Measurements from ENCODE around the gene SERPINA4. TPM values are rescaled to one million over a fixed set of nuclear protein-coding genes. Genes with fewer than 3 reads are reported as not detected.

SERPINA4 gene
- total RNA-seq, 1 experiment from 2014 or later = 0.17 TPM

GRCh38 chr14:94593749-94594431, 32.6 kb downstream of the SERPINA4 start:
- POLR2A ChIA-PET = no interaction called here
- no peaks in the 10 kb centered on the region for H3K27me3 ChIP-seq (ENCODE audit: insufficient read depth, low read length)
- RAD21 ChIA-PET (ENCODE audit: low non-redundant PET in 1 of 2, low total read pairs in 2 of 2, uncharacterized antibody in 2 of 2, unreplicated experiment in 2 of 2) = no interaction called here
- no peaks in the 10 kb centered on the region for H4K20me1 ChIP-seq (ENCODE audit: insufficient read depth)
- H3K9ac ChIP-seq (ENCODE audit: low read length) = no peak overlapping the region
- no TSS peak for BruUV-seq (replicated peaks)
- no peak overlapping the region for H3K4me2 ChIP-seq (ENCODE audit: low read length)
- peaks cover 7 to 10% of the 10 kb centered on the region in 2 experiments for H3K4me1 ChIP-seq (ENCODE audit: control insufficient read depth in 1 of 2, insufficient read depth in 2 of 2, low read length in 2 of 2)
- ATAC-seq (no peak), DNase-seq (ENCODE audit: low read depth, low spot score) (no peak)
- no peak overlapping the region for H3K27ac ChIP-seq (ENCODE audit: low read depth, low read length)
- H3K4me3 ChIP-seq (replicated peaks in 1 of 2; ENCODE audit: low read depth in 1 of 2, low read length in 2 of 2) = no peak overlapping the region
- H2AFZ ChIP-seq (ENCODE audit: low read depth, low read length, poor library complexity, severe bottlenecking) = no peak overlapping the region
- H3K9me3 ChIP-seq (ENCODE audit: control insufficient read depth in 1 of 2, insufficient read depth in 1 of 2, low read depth in 1 of 2, low read length in 2 of 2) = no peaks in the 10 kb centered on the region
- H3K9me2 ChIP-seq (ENCODE audit: insufficient read depth) = no peaks in the 10 kb centered on the region
- H3K79me2 ChIP-seq (ENCODE audit: insufficient read depth, low read length) = no peaks in the 10 kb centered on the region
- TF ChIP-seq SRF (IDR thresholded peaks at IDR 0.05; ENCODE audit: low read depth) (no peak), CBX3 (IDR thresholded peaks at IDR 0.05; ENCODE audit: low read depth) (no peak), EZH2 (IDR thresholded peaks at IDR 0.05) (no peak), ZFX (IDR thresholded peaks at IDR 0.05) (no peak), SIN3A (IDR thresholded peaks at IDR 0.05; ENCODE audit: low read depth) (no peak)
- TF ChIP-seq, protein P1, sequence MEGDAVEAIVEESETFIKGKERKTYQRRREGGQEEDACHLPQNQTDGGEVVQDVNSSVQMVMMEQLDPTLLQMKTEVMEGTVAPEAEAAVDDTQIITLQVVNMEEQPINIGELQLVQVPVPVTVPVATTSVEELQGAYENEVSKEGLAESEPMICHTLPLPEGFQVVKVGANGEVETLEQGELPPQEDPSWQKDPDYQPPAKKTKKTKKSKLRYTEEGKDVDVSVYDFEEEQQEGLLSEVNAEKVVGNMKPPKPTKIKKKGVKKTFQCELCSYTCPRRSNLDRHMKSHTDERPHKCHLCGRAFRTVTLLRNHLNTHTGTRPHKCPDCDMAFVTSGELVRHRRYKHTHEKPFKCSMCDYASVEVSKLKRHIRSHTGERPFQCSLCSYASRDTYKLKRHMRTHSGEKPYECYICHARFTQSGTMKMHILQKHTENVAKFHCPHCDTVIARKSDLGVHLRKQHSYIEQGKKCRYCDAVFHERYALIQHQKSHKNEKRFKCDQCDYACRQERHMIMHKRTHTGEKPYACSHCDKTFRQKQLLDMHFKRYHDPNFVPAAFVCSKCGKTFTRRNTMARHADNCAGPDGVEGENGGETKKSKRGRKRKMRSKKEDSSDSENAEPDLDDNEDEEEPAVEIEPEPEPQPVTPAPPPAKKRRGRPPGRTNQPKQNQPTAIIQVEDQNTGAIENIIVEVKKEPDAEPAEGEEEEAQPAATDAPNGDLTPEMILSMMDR (IDR thresholded peaks at IDR 0.05 in 2 of 3, conservative IDR thresholded peaks at IDR 0.05 in 1 of 3; ENCODE audit: borderline replicate concordance in 1 of 3, insufficient read depth in 1 of 3, low read depth in 2 of 3, low read length in 2 of 3) = no peak
- CTCF ChIA-PET = no interaction called here
- intact Hi-C loops (cut with micrococcal nuclease) = no loop called here
- no peaks in the 10 kb centered on the region for H3K36me3 ChIP-seq (ENCODE audit: control insufficient read depth in 1 of 2, insufficient read depth in 2 of 2, low read length in 2 of 2)

DNA sequence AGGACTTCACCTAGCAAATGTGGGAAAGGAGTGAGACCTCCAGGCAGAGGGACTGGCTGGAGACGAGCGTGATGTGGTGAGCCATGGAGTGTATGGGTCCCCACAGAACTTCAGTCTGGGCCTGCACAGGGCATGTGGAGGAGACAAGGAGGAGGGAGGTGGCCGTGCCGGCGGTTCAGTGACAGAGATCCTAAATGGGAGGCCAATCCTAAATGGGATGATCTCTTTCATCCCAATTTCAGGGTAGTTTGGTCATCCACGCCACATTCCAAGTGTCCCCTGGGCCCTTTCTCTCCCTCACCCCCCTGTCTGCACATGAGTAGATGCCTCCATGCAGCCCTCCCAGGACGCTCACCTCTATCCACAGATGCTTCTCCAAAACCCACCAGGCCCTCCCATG, 33.2 kb downstream of the SERPINA4 start:
- Histone ChIP-seq H3K4me1 (ENCODE audit: control insufficient read depth in 1 of 2, insufficient read depth in 2 of 2, low read length in 2 of 2) (peaks cover 10 to 15% of the 10 kb centered on the region in 2 experiments), H3K27ac (ENCODE audit: low read depth, low read length) (no peak overlapping the region), H2AFZ (ENCODE audit: low read depth, low read length, poor library complexity, severe bottlenecking) (no peak overlapping the region), H3K4me3 (replicated peaks in 1 of 2; ENCODE audit: low read depth in 1 of 2, low read length in 2 of 2) (no peak overlapping the region), H3K4me2 (ENCODE audit: low read length) (no peak overlapping the region), H3K9me2 (ENCODE audit: insufficient read depth) (no peaks in the 10 kb centered on the region), H4K20me1 (ENCODE audit: insufficient read depth) (no peaks in the 10 kb centered on the region), H3K36me3 (ENCODE audit: control insufficient read depth in 1 of 2, insufficient read depth in 2 of 2, low read length in 2 of 2) (no peaks in the 10 kb centered on the region), H3K9me3 (ENCODE audit: control insufficient read depth in 1 of 2, insufficient read depth in 1 of 2, low read depth in 1 of 2, low read length in 2 of 2) (no peaks in the 10 kb centered on the region), H3K79me2 (ENCODE audit: insufficient read depth, low read length) (no peaks in the 10 kb centered on the region), H3K27me3 (ENCODE audit: insufficient read depth, low read length) (no peaks in the 10 kb centered on the region), H3K9ac (ENCODE audit: low read length) (no peak overlapping the region)
- BruUV-seq (replicated peaks) = no TSS peak
- ATAC-seq (no peak), DNase-seq (ENCODE audit: low read depth, low spot score) (no peak)
- CTCF ChIA-PET = no interaction called here
- POLR2A ChIA-PET = no interaction called here
- intact Hi-C loops (cut with micrococcal nuclease) = no loop called here
- RAD21 ChIA-PET (ENCODE audit: low non-redundant PET in 1 of 2, low total read pairs in 2 of 2, uncharacterized antibody in 2 of 2, unreplicated experiment in 2 of 2) = no interaction called here
- TF ChIP-seq ZNF274 (IDR thresholded peaks at IDR 0.05; ENCODE audit: low read depth, low read length) (no peak), RAD21 (IDR thresholded peaks at IDR 0.05; ENCODE audit: low read depth) (no peak), FOSL1 (IDR thresholded peaks at IDR 0.05; ENCODE audit: low read depth) (no peak), REST (IDR thresholded peaks at IDR 0.05; ENCODE audit: low read depth) (no peak), EZH2phosphoT487 (IDR thresholded peaks at IDR 0.05; ENCODE audit: borderline replicate concordance) (no peak), JUND (IDR thresholded peaks at IDR 0.05) (no peak), POLR2AphosphoS5 (IDR thresholded peaks at IDR 0.05; ENCODE audit: low read depth, low read length) (no peak)

Measured in HCT116 (cell line).